Measurements from ENCODE around the gene U2AF2. TPM values are rescaled to one million over a fixed set of nuclear protein-coding genes. Genes with fewer than 3 reads are reported as not detected.
A peak's percentile ranks its signal among the peaks of the same experiment; 100 is the strongest.

The U2AF2 gene
- total and polyA plus RNA-seq, 8 donors, result 123 to 213 (median 170) TPM

DNA sequence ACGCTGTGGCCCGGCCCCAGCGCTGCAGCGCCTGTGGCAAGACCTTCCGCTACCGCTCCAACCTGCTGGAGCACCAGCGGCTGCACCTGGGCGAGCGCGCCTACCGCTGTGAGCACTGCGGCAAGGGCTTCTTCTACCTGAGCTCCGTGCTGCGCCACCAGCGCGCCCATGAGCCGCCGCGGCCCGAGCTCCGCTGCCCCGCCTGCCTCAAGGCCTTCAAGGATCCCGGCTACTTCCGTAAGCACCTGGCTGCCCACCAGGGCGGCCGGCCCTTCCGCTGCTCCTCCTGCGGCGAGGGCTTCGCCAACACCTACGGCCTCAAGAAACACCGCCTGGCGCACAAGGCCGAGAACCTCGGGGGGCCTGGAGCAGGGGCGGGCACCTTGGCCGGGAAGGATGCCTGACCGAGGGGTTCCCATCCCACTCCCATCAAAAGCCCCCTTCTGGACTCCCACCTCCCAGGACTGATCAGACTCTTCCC, 38.4 kb upstream of the U2AF2 start:
- H3K9me3 ChIP-seq, result no peaks in the 10 kb centered on the region
- H3K36me3 ChIP-seq, result peaks cover 0 to 47% of the 10 kb centered on the region in 2 donors
- no peaks in the 10 kb centered on the region for H3K27me3 ChIP-seq
- ATAC-seq (no peak), DNase-seq (no peak)
- no peak overlapping the region for H3K27ac ChIP-seq
- intact Hi-C loops (cut with DNase I), result no loop called here
- H3K4me3 ChIP-seq, result no peak overlapping the region
- H3K4me1 ChIP-seq, result peaks cover 8 to 49% of the 10 kb centered on the region in 2 donors
- TF ChIP-seq, protein P1, sequence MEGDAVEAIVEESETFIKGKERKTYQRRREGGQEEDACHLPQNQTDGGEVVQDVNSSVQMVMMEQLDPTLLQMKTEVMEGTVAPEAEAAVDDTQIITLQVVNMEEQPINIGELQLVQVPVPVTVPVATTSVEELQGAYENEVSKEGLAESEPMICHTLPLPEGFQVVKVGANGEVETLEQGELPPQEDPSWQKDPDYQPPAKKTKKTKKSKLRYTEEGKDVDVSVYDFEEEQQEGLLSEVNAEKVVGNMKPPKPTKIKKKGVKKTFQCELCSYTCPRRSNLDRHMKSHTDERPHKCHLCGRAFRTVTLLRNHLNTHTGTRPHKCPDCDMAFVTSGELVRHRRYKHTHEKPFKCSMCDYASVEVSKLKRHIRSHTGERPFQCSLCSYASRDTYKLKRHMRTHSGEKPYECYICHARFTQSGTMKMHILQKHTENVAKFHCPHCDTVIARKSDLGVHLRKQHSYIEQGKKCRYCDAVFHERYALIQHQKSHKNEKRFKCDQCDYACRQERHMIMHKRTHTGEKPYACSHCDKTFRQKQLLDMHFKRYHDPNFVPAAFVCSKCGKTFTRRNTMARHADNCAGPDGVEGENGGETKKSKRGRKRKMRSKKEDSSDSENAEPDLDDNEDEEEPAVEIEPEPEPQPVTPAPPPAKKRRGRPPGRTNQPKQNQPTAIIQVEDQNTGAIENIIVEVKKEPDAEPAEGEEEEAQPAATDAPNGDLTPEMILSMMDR (IDR thresholded peaks at IDR 0.05), result no peak

DNA sequence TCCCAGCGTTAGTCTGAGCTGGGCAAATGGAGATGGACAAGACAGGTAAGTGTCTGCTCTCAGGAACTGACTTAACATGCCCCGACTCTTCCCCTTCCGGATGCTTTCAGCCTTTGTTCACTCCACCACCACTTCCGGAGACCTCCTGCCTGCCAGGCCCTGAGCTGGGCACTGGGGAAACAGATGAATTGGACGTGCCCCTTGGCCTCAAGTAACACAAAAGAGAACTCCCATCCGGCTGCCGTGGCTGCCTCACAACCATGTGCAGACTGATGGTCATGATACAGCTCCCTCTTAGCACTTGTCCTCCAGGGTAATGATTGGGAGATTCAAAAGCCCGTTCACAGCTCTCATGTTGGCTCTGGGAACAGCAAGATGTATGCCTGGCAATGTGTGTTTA, 37.4 kb upstream of the U2AF2 start:
- DNase-seq (no peak), ATAC-seq (no peak)
- no peak overlapping the region for H3K27ac ChIP-seq
- no peaks in the 10 kb centered on the region for H3K27me3 ChIP-seq
- TF ChIP-seq, protein P1 (IDR thresholded peaks at IDR 0.05), result no peak
- H3K36me3 ChIP-seq, result peaks cover 0 to 56% of the 10 kb centered on the region in 2 donors
- H3K9me3 ChIP-seq, result no peaks in the 10 kb centered on the region
- intact Hi-C loops (cut with DNase I), result no loop called here
- H3K4me3 ChIP-seq, result no peak overlapping the region
- H3K4me1 ChIP-seq, result peaks cover 8 to 51% of the 10 kb centered on the region in 2 donors

DNA sequence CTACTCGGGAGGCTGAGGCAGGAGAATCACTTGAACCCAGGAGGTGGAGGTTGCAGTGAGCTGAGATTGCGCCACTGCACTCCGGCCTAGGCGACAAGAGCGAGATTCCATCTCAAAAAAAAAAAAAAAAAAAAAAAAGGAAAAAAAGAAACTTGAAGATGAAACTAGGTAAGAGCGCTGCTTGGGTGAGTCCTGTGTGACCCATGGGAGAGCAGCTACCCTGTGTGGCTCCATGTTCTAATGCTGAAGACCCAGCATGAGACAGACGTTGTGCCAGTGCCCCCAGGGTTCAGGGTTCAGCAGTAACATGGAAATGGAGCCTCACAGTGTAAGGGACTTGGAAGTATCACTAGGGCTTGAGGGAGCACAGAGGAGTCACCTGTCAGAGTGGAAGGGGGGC, 36.4 kb upstream of the U2AF2 start:
- ATAC-seq (no peak), DNase-seq (no peak)
- Histone ChIP-seq H3K27me3 (no peaks in the 10 kb centered on the region), H3K27ac (peak overlapping the region; percentile 53 to 79), H3K4me1 (peaks cover 8 to 52% of the 10 kb centered on the region in 2 donors), H3K36me3 (peaks cover 0 to 54% of the 10 kb centered on the region in 2 donors), H3K9me3 (no peaks in the 10 kb centered on the region), H3K4me3 (no peak overlapping the region)
- TF ChIP-seq, protein P1 (IDR thresholded peaks at IDR 0.05), result no peak
- intact Hi-C loops (cut with DNase I), result no loop called here

DNA sequence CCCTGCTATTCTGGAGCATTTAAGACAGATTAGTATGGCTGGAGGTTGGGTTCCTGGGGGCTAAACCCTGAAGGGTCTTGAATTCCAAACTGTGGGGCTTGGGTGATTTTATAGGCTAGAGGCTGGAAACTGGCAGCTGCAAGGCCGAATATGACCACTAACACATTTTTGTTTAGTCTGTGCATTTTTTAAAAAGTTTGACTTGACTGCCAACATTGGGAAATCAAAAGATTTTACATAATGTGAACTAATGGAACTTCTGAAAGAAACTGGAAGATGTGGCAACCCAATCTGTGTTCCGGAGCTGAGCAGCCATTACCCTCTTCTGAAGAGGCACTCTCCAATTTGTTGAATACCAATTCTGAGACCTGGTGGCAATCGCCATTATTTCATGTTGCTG, 35.5 kb upstream of the U2AF2 start:
- H3K4me3 ChIP-seq, result no peak overlapping the region
- TF ChIP-seq, protein P1 (IDR thresholded peaks at IDR 0.05), result no peak
- ATAC-seq (no peak), DNase-seq (peak in 1 of 4 donors; percentile 74)
- no peaks in the 10 kb centered on the region for H3K9me3 ChIP-seq
- H3K36me3 ChIP-seq, result peaks cover 0 to 46% of the 10 kb centered on the region in 2 donors
- H3K27ac ChIP-seq, result peak overlapping the region; percentile 79 to 80
- intact Hi-C loops (cut with DNase I), result no loop called here
- no peaks in the 10 kb centered on the region for H3K27me3 ChIP-seq
- H3K4me1 ChIP-seq, result peaks cover 11 to 58% of the 10 kb centered on the region in 2 donors

DNA sequence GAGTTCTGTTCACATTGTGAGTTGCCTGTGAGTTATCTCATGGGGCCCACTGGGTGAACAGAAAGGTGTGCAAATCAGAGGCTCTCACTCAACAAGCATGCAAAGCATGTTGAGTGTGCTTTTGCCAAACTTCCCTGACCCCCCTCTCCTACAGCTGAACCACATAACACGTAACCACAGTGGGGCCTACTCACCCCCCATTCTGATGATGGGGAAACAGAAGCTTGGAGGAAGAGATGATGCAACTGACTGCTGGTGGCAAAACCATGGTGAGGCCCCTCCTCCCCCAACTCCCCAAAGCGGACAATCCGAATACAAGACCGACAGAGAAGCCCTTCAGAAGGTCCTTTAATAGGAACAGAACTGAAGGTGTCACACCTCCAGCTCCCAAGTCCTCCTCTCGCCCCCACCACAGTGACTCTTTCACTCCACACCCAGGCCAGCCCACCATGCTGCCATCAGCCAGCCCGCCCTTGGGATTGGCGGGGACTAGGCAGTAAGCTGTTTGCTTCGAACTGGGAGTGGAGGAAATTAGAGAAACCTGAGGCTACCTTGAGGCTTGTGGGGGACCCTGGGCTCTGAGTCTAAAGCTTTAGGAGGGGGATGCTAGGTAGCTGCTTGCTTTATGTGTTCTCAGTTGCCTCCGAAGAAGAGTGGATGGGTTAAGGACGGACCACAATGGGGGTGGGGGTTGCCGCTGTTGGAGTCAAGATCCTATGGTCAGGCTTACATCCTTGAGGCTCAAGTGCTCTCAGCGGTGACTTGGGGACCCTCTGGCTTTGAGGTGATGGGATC, 34.2 kb upstream of the U2AF2 start:
- H3K4me3 ChIP-seq, result no peak overlapping the region
- peaks cover 0 to 33% of the 10 kb centered on the region in 2 donors for H3K36me3 ChIP-seq
- peak in 1 of 4 donors; percentile 28 for DNase-seq
- H3K9me3 ChIP-seq, result no peaks in the 10 kb centered on the region
- peaks cover 11 to 64% of the 10 kb centered on the region in 2 donors for H3K4me1 ChIP-seq
- TF ChIP-seq, protein P1 (IDR thresholded peaks at IDR 0.05), result no peak
- H3K27ac ChIP-seq, result peak overlapping the region; percentile 79 to 80
- H3K27me3 ChIP-seq, result no peaks in the 10 kb centered on the region
- no peak for ATAC-seq
- intact Hi-C loops (cut with DNase I), result no loop called here
